ENCODE measurements around the gene PLEKHH3.
"Not testable (repeated sequence)": the region's sequence is repeated elsewhere in the genome, so short reads cannot be mapped to it uniquely, and the experiment has no call there.

The PLEKHH3 gene

DNA sequence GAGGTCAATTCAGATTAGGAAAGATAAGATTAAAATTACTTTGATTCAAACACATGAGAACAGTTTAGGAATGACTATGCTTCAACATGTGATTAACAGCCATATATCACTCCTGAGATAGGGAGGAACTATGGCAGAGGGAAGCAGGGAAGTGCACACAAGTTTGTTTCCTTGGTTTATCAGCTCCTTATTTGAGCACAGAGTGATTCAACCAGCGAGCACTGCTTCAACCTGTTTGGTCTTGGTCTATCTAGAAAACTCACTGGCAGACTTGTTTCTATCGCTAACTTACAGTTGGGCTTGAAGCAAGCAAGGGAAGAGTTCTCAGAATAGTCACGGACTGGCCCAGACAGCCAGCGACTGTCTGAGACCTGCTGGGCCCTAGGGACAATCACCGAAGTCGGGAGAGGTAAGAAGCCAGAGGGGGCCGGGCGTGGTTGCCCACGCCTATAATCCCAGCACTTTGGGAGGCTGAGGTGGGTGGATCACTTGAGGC lies 43.8 kb downstream of the PLEKHH3 start:
- no peak for DNase-seq (ENCODE audit: low spot score)

GRCh38 chr17:42629411-42630009 lies 47.3 kb downstream of the PLEKHH3 start:
- DNase-seq (ENCODE audit: low spot score), result no peak

- DNase-seq (ENCODE audit: low spot score), result not testable (repeated sequence)
These were observed 49.6 kb downstream of the PLEKHH3 start for GRCh38 chr17:42627032-42627764.

GRCh38 chr17:42623732-42624596 lies 52.8 kb downstream of the PLEKHH3 start:
- peak; percentile 25 for DNase-seq (ENCODE audit: low spot score)

DNA sequence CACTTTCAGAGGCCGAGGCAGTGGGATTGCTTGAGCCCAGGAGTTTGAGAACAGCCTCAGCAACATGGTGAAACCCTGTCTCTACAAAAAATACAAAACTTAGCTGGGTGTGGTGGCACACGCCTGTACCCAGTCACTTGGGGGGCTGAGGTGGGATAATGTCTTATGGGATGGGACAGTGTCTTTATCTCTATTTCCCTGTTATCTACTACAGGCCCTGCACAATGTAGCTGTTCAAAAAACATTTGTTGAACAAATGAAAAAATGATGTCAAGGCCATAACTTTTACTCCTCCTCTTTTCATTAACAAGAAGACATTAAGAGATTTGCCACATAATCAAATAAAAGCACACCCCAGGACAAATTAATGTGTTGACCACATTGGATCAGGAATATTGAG lies 53.5 kb downstream of the PLEKHH3 start:
- DNase-seq (ENCODE audit: low spot score), result no peak

- not testable (repeated sequence) for DNase-seq (ENCODE audit: low spot score)
These were observed 54.8 kb downstream of the PLEKHH3 start for GRCh38 chr17:42621987-42622386.

GRCh38 chr17:42618442-42619150 lies 58.2 kb downstream of the PLEKHH3 start:
- peak; percentile 46 for DNase-seq (ENCODE audit: low spot score)

DNA sequence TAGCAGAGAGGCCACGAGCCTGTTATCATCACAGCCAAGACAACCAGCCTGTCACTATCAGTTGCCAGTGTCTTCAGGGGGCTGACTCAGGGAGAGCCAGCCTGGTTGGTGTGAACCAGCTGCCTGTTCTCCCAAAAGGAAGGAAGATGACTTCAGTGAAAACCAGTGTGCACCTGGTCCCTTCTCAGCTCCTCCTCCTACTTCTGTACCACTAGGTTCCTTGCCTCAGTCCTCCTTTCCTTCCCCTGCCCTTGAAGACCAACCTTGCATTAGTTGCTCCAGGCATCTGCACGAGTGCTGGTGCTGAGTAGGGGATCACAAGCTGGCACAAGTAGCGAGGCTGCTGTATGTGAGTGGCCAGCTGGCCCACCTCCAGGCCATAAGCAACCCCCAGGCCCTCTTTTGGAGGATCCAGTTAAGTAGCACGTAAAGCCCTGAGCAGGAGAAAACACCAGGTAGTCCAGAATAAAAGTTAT lies 58.8 kb downstream of the PLEKHH3 start:
- no peak for DNase-seq (ENCODE audit: low spot score)

Data from kidney tubule cell (primary cell).